Endothelial cell of umbilical vein (primary cell): ENCODE measurements around the gene LYRM1. TPM values are rescaled to one million over a fixed set of nuclear protein-coding genes. Genes with fewer than 3 reads are reported as not detected.

ENCODE experiments used
- BruUV-seq: library from RNA; stranded (reverse); fragments of 400-500 nt; replicated peaks from 2 replicates; lab custom pipeline; 2021; lab: Mats Ljungman, UMichigan
- CTCF ChIA-PET: fragments of 300-600, 350-600 bp; sonication (Branson Sonifier 250); formaldehyde crosslinking; loops from one replicate; lab custom pipeline; 2021; ENCODE audit warnings: antibody characterized with exemption, inconsistent platforms; lab: Charles Lee
- POLR2A ChIA-PET: fragments of 300-600, 350-600 bp; sonication (Branson Sonifier 250); formaldehyde crosslinking; loops from one replicate; lab custom pipeline; 2021; ENCODE audit warnings: antibody characterized with exemption, inconsistent platforms; lab: Charles Lee
- DNase-seq: peaks from one replicate; pipeline ENCODE4 v3.0.0-alpha.2; 2011; ENCODE audit warnings: low read depth, low spot score
- FAIRE-seq: peaks from 2 replicates; lab custom pipeline; 2011; peaks lifted over from hg19 to GRCh38; lab: Jason Lieb, UNC
- H2AFZ ChIP-seq: 2 replicates; pipeline ENCODE4 v1.6.0; 2012; ENCODE audit warnings: low read depth, low read length, control low read depth, inconsistent platforms
- H3K27ac ChIP-seq: 2 replicates; pipeline ENCODE4 v1.5.1; 2011; ENCODE audit warnings: low read depth, mild to moderate bottlenecking, control low read depth, low read length, moderate library complexity; ENCODE audit not compliant: insufficient read depth
- H3K27me3 ChIP-seq, 2 experiments: 2 replicates each; pipeline versions ENCODE4 v1.6.0 to v1.6.1; 2011; ENCODE audit warnings: low read length in 2 of 2, mixed read lengths in 1 of 2; ENCODE audit not compliant: control insufficient read depth in 2 of 2, insufficient read depth in 2 of 2
- H3K36me3 ChIP-seq, 2 experiments: 2 replicates in 1 of 2; 3 replicates in 1 of 2; pipeline ENCODE4 v1.5.1; 2011; ENCODE audit warnings: low read length in 2 of 2, mild to moderate bottlenecking in 1 of 2, moderate library complexity in 1 of 2; ENCODE audit not compliant: control insufficient read depth in 2 of 2, insufficient read depth in 2 of 2; ENCODE audit errors: extremely low read depth in 1 of 2
- H3K4me1 ChIP-seq: 3 replicates; pipeline ENCODE4 v1.5.1; 2011; ENCODE audit warnings: mild to moderate bottlenecking, low read length; ENCODE audit not compliant: control insufficient read depth, insufficient read depth; ENCODE audit errors: extremely low read depth
- H3K4me2 ChIP-seq: 2 replicates; pipeline ENCODE4 v1.6.1; 2011; ENCODE audit warnings: low read length, control low read depth, mixed read lengths; ENCODE audit not compliant: insufficient read depth
- H3K4me3 ChIP-seq, 3 experiments: fragments of 200-600 bp in 1 of 3; sonication (generic), shearing (Covaris generic) in 1 of 3; replicated peaks in 1 of 3; 2 replicates each; pipeline ENCODE4 v1.5.1; 2011 to 2016; ENCODE audit warnings: control low read depth in 3 of 3, low read length in 3 of 3, mild to moderate bottlenecking in 2 of 3, inconsistent platforms in 1 of 3, low read depth in 1 of 3, moderate library complexity in 1 of 3; ENCODE audit not compliant: insufficient read depth in 1 of 3
- H3K79me2 ChIP-seq: 2 replicates; pipeline ENCODE4 v1.6.0; 2012; ENCODE audit warnings: low read length, inconsistent platforms; ENCODE audit not compliant: control insufficient read depth, insufficient read depth
- H3K9ac ChIP-seq: replicated peaks from 2 replicates; pipeline ENCODE3; 2011; ENCODE audit warnings: low read length, control low read depth; ENCODE audit not compliant: insufficient read depth; ENCODE audit errors: extremely low read depth
- H3K9me1 ChIP-seq: replicated peaks from 3 replicates; pipeline ENCODE4 v1.6.0; 2011; ENCODE audit warnings: mild to moderate bottlenecking, low read length; ENCODE audit not compliant: control insufficient read depth, insufficient read depth; ENCODE audit errors: extremely low read depth
- H3K9me3 ChIP-seq: replicated peaks from 2 replicates; pipeline ENCODE4 v1.5.1; 2012; ENCODE audit warnings: low read length, inconsistent platforms; ENCODE audit not compliant: control insufficient read depth, insufficient read depth
- H4K20me1 ChIP-seq: replicated peaks from 2 replicates; pipeline ENCODE3; 2011; ENCODE audit warnings: mild to moderate bottlenecking, low read length; ENCODE audit not compliant: control insufficient read depth, insufficient read depth; ENCODE audit errors: extremely low read depth
- EZH2 ChIP-seq: IDR thresholded peaks from 2 replicates; pipeline ENCODE4 v1.6.1; 2012; ENCODE audit warnings: borderline replicate concordance, low read depth, mild to moderate bottlenecking, moderate library complexity, low read length, inconsistent platforms; ENCODE audit not compliant: severe bottlenecking
- FOS ChIP-seq: IDR thresholded peaks from 2 replicates; pipeline ENCODE4 v1.6.1; 2011; ENCODE audit warnings: mild to moderate bottlenecking, low read length, moderate library complexity, borderline replicate concordance; ENCODE audit not compliant: insufficient read depth
- GATA2 ChIP-seq: IDR thresholded peaks from 2 replicates; pipeline ENCODE4 v1.7.0; 2011; ENCODE audit warnings: low read depth, mild to moderate bottlenecking, moderate library complexity, mixed read lengths, low read length; ENCODE audit not compliant: insufficient read length, insufficient read depth
- JUN ChIP-seq: IDR thresholded peaks from 2 replicates; pipeline ENCODE4 v1.6.1; 2011; ENCODE audit warnings: borderline replicate concordance, low read depth; ENCODE audit not compliant: insufficient read length, insufficient read depth
- MYC ChIP-seq: IDR thresholded peaks from one replicate; pipeline ENCODE4 v1.6.1; 2011; ENCODE audit warnings: mild to moderate bottlenecking, low read depth, low read length
- POLR2A ChIP-seq: IDR thresholded peaks from 2 replicates; pipeline ENCODE4 v1.6.1; 2012; ENCODE audit warnings: low read depth, mild to moderate bottlenecking, control low read depth, low read length
- POLR2AphosphoS5 ChIP-seq: IDR thresholded peaks from 2 replicates; pipeline ENCODE4 v1.6.1; 2012; ENCODE audit warnings: low read depth, mild to moderate bottlenecking, control low read depth, low read length, moderate library complexity; ENCODE audit not compliant: insufficient read depth
- dilution Hi-C: fragments of 300-500 bp; cut with MboI; formaldehyde crosslinking; loops from one replicate; pipeline ENCODE4 v1.15.0; 2019; ENCODE audit warnings: low sequenced_read_pairs; ENCODE audit not compliant: extremely low pct_ligation_motif_present
- intact Hi-C: fragments of 100-400 bp; cut with micrococcal nuclease; formaldehyde crosslinking; loops from one replicate; pipeline ENCODE4 v1.10.0; 2022
- polyA plus RNA-seq, 4 experiments: library from polyadenylated mRNA; depleted of rRNA in 3 of 4; stranded (reverse) in 3 of 4; unstranded in 1 of 4; fragments of >200 nt; gene quantifications; 2 replicates each; pipeline versions ENCODE4 v1.2.1 to v1.2.3, GENCODE V29; 2011 to 2012; ENCODE audit warnings: missing spikeins in 1 of 4
- total RNA-seq: library from RNA; stranded (reverse); gene quantifications from 2 replicates; pipeline ENCODE4 v1.2.3, GENCODE V29; 2021
- TF ChIP-seq, protein P1 (sequence below): IDR thresholded peaks from 2 replicates; pipeline ENCODE4 v1.6.1; 2011; ENCODE audit not compliant: insufficient read depth, insufficient read length
- TF ChIP-seq, protein P2 (sequence below), 2 donors: IDR thresholded peaks; 1 replicate in 1 of 2; 2 replicates in 1 of 2; pipeline ENCODE4 v1.5.1; 2011; ENCODE audit warnings: low read length in 2 of 2, mild to moderate bottlenecking in 2 of 2, moderate library complexity in 2 of 2, control low read depth in 1 of 2, inconsistent platforms in 1 of 2, low read depth in 1 of 2; ENCODE audit not compliant: insufficient read depth in 1 of 2; ENCODE audit errors: extremely low read depth in 1 of 2

The LYRM1 gene
- total and polyA plus RNA-seq, 2 donors (not counting 3 experiments of a cell fraction or from before 2014, with no cell fraction given) = 20.4 to 28.4 TPM

DNA sequence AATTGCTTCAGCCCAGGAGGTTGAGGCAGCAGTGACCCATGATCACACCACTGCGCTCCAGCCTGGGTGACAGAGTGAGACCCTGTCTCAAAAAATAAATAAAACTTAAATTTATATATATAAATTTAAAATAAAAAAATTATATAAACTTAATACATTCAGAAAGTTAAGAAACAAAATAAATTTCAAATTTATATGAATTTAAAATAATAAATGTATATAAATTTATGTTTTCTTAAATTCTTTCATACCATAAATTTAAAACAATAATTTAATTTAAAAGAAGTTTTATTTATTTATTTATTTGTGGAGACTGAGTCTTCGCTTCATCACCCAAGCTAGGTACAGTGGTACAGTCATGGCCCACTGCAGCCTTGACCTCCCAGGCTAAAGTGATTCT lies 20.2 kb downstream of the LYRM1 start:
- H3K4me1 ChIP-seq = no peaks in the 10 kb centered on the region
- no peaks in the 10 kb centered on the region for H3K79me2 ChIP-seq
- no peak overlapping the region for H3K9ac ChIP-seq
- no peaks in the 10 kb centered on the region for H3K9me1 ChIP-seq
- POLR2A ChIA-PET = no interaction called here
- dilution Hi-C loops (no loop called here), intact Hi-C loops (no loop called here)
- BruUV-seq = no TSS peak
- no peak for TF ChIP-seq MYC
- TF ChIP-seq EZH2 = no peak
- no peak for TF ChIP-seq POLR2A
- TF ChIP-seq, protein P1, sequence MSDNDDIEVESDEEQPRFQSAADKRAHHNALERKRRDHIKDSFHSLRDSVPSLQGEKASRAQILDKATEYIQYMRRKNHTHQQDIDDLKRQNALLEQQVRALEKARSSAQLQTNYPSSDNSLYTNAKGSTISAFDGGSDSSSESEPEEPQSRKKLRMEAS = no peak
- no peak for TF ChIP-seq JUN
- TF ChIP-seq POLR2AphosphoS5 = no peak
- TF ChIP-seq FOS = no peak
- TF ChIP-seq GATA2 = no peak
- TF ChIP-seq, protein P2, sequence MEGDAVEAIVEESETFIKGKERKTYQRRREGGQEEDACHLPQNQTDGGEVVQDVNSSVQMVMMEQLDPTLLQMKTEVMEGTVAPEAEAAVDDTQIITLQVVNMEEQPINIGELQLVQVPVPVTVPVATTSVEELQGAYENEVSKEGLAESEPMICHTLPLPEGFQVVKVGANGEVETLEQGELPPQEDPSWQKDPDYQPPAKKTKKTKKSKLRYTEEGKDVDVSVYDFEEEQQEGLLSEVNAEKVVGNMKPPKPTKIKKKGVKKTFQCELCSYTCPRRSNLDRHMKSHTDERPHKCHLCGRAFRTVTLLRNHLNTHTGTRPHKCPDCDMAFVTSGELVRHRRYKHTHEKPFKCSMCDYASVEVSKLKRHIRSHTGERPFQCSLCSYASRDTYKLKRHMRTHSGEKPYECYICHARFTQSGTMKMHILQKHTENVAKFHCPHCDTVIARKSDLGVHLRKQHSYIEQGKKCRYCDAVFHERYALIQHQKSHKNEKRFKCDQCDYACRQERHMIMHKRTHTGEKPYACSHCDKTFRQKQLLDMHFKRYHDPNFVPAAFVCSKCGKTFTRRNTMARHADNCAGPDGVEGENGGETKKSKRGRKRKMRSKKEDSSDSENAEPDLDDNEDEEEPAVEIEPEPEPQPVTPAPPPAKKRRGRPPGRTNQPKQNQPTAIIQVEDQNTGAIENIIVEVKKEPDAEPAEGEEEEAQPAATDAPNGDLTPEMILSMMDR (IDR thresholded peaks at IDR 0.05; ENCODE audit: extremely low read depth in 1 of 2, insufficient read depth in 1 of 2, low read depth in 1 of 2, low read length in 2 of 2) = no peak
- no peak overlapping the region for H3K4me3 ChIP-seq
- peaks cover 0 to 10% of the 10 kb centered on the region in 2 experiments for H3K36me3 ChIP-seq
- H3K9me3 ChIP-seq = no peaks in the 10 kb centered on the region
- no peak for DNase-seq
- no peaks in the 10 kb centered on the region for H3K27me3 ChIP-seq
- no peak overlapping the region for H3K4me2 ChIP-seq
- H4K20me1 ChIP-seq = no peaks in the 10 kb centered on the region
- H3K27ac ChIP-seq = no peak overlapping the region
- H2AFZ ChIP-seq = no peak overlapping the region
- FAIRE-seq = no peak
- CTCF ChIA-PET = interaction anchor here (1.0 kb wide), 1 partner anchor 17 kb away, joined by 4 read pairs; no protein-coding TSS in a partner anchor
